HepG2 (cell line): ENCODE results near the gene CHMP4B. TPM values are rescaled to one million over a fixed set of nuclear protein-coding genes. Genes with fewer than 3 reads are reported as not detected.

Source experiments
- NCOA2 ChIP-seq: sonication (generic); formaldehyde crosslinking; IDR thresholded peaks from 2 replicates; pipeline ENCODE4 v1.8.0; 2022; ENCODE audit warnings: inconsistent platforms
- NFE2 ChIP-seq: sonication (generic); formaldehyde crosslinking; IDR thresholded peaks from 2 replicates; pipeline ENCODE4 v1.4.0; 2020; ENCODE audit warnings: missing genetic modification reagents
- NFIC ChIP-seq: IDR thresholded peaks from 2 replicates; pipeline ENCODE4 v1.6.1; 2012; ENCODE audit warnings: mild to moderate bottlenecking, low read length, inconsistent platforms
- NPAS2 ChIP-seq: sonication (generic); formaldehyde crosslinking; IDR thresholded peaks from 2 replicates; pipeline ENCODE4 v1.8.0; 2022; ENCODE audit warnings: mild to moderate bottlenecking, missing genetic modification reagents, borderline replicate concordance
- SALL2 ChIP-seq: sonication (generic); formaldehyde crosslinking; IDR thresholded peaks from 2 replicates; pipeline ENCODE4 v1.8.1; 2023; ENCODE audit warnings: mild to moderate bottlenecking, missing genetic modification reagents, inconsistent platforms
- ZBTB3 ChIP-seq: sonication (generic); formaldehyde crosslinking; IDR thresholded peaks from 2 replicates; pipeline ENCODE4 v1.4.0; 2020; ENCODE audit warnings: low read depth, mild to moderate bottlenecking, moderate library complexity, missing genetic modification reagents, borderline replicate concordance
- ZFP90 ChIP-seq: sonication (generic); formaldehyde crosslinking; IDR thresholded peaks from 2 replicates; pipeline ENCODE4 v1.8.0; 2022; ENCODE audit warnings: missing genetic modification reagents, mild to moderate bottlenecking, inconsistent platforms, borderline replicate concordance
- ZNF10 ChIP-seq: sonication (generic); formaldehyde crosslinking; IDR thresholded peaks from 2 replicates; pipeline ENCODE4 v1.4.0; 2020; ENCODE audit warnings: mild to moderate bottlenecking, low read depth, missing genetic modification reagents, borderline replicate concordance
- polyA plus RNA-seq, 8 experiments: library from polyadenylated mRNA; depleted of rRNA in 3 of 8; stranded (reverse) in 7 of 8; unstranded in 1 of 8; fragments of >200 nt; fragmentation: Illumina TruSeq in 4 of 8; extraction: Trizol in 4 of 8; gene quantifications; 2 replicates each; pipeline versions ENCODE4 v1.2.1 to v1.2.3, GENCODE V29; 2011 to 2016; ENCODE audit warnings: low read depth in 4 of 8, missing spikeins in 1 of 8, mixed read lengths in 1 of 8; ENCODE audit not compliant: insufficient read depth in 1 of 8
- total RNA-seq, 5 experiments: library from RNA; depleted of rRNA; stranded (reverse); fragments of >200 nt; fragmentation: Illumina TruSeq; extraction: Trizol; gene quantifications; 2 replicates each; pipeline ENCODE4 v1.2.3, GENCODE V29; 2016; ENCODE audit warnings: low read depth in 1 of 5
- TF ChIP-seq, protein P1 (sequence below): sonication (generic); formaldehyde crosslinking; IDR thresholded peaks from 2 replicates; pipeline ENCODE4 v1.4.0; 2020; ENCODE audit warnings: mild to moderate bottlenecking, missing genetic modification reagents
- TF ChIP-seq, protein P2 (sequence below): sonication (generic); formaldehyde crosslinking; IDR thresholded peaks from 2 replicates; pipeline ENCODE4 v1.4.0; 2020; ENCODE audit warnings: mild to moderate bottlenecking, missing genetic modification reagents
- TF ChIP-seq, protein P3 (sequence below): sonication (generic); formaldehyde crosslinking; IDR thresholded peaks from 2 replicates; pipeline ENCODE4 v1.4.0; 2020; ENCODE audit warnings: missing genetic modification reagents, borderline replicate concordance
- TF ChIP-seq, protein P4 (sequence below): sonication (generic); formaldehyde crosslinking; IDR thresholded peaks from 2 replicates; pipeline ENCODE4 v1.5.0; 2020; ENCODE audit warnings: missing genetic modification reagents, mild to moderate bottlenecking, borderline replicate concordance
- TF ChIP-seq, protein P5 (sequence below): sonication (generic); formaldehyde crosslinking; conservative IDR thresholded peaks from 2 replicates; pipeline ENCODE4 v1.8.0; 2022; ENCODE audit warnings: low read depth, missing genetic modification reagents

The CHMP4B gene
- total and polyA plus RNA-seq, 2 of the 13 experiments (the other 11 are each of a cell fraction or from before 2014, with no cell fraction given): 40.1 to 45.6 TPM

DNA sequence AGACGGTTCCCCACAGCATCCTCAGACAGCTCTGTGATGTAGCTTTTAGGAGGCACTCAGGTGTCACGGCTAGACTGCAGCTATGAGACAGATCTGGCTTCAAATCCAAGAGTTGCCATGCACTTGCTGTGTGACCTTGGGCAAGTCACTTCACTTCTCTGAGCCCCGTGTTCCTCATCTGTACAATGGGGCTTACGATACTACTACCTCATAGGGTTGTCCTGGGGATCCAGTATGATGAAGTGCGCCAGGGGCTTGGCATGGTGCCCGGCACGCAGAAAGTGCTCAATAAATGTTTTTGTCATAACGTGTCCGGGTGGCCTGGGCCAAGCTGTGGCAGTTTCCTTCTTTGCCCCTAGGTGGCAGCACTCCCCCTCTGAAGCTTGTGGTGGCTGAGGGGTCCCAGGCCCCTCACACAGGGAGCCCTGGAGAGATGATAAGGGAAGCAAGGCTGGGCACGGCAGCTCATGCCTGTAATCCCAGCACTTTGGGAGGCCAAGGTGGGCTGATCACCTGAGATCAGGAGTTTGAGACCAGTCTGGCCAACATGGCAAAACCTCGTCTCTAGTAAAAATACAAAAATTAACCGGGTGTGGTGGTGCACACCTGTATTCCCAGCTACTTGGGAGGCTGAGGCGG is 19.1 kb upstream of the CHMP4B start (continued):
- TF ChIP-seq, protein P1, sequence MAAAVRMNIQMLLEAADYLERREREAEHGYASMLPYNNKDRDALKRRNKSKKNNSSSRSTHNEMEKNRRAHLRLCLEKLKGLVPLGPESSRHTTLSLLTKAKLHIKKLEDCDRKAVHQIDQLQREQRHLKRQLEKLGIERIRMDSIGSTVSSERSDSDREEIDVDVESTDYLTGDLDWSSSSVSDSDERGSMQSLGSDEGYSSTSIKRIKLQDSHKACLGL (CRISPR knock-in tag): no peak
- TF ChIP-seq ZBTB3 (no peak), SALL2 (CRISPR knock-in tag) (no peak), NPAS2 (CRISPR knock-in tag) (no peak), ZNF10 (CRISPR knock-in tag) (no peak), NFE2 (CRISPR knock-in tag) (no peak), ZFP90 (CRISPR knock-in tag) (no peak), NFIC (no peak), NCOA2 (CRISPR knock-in tag) (0 out of 2 replicates have a peak, but pooled peaks have one; percentile 13)
- TF ChIP-seq, protein P2, sequence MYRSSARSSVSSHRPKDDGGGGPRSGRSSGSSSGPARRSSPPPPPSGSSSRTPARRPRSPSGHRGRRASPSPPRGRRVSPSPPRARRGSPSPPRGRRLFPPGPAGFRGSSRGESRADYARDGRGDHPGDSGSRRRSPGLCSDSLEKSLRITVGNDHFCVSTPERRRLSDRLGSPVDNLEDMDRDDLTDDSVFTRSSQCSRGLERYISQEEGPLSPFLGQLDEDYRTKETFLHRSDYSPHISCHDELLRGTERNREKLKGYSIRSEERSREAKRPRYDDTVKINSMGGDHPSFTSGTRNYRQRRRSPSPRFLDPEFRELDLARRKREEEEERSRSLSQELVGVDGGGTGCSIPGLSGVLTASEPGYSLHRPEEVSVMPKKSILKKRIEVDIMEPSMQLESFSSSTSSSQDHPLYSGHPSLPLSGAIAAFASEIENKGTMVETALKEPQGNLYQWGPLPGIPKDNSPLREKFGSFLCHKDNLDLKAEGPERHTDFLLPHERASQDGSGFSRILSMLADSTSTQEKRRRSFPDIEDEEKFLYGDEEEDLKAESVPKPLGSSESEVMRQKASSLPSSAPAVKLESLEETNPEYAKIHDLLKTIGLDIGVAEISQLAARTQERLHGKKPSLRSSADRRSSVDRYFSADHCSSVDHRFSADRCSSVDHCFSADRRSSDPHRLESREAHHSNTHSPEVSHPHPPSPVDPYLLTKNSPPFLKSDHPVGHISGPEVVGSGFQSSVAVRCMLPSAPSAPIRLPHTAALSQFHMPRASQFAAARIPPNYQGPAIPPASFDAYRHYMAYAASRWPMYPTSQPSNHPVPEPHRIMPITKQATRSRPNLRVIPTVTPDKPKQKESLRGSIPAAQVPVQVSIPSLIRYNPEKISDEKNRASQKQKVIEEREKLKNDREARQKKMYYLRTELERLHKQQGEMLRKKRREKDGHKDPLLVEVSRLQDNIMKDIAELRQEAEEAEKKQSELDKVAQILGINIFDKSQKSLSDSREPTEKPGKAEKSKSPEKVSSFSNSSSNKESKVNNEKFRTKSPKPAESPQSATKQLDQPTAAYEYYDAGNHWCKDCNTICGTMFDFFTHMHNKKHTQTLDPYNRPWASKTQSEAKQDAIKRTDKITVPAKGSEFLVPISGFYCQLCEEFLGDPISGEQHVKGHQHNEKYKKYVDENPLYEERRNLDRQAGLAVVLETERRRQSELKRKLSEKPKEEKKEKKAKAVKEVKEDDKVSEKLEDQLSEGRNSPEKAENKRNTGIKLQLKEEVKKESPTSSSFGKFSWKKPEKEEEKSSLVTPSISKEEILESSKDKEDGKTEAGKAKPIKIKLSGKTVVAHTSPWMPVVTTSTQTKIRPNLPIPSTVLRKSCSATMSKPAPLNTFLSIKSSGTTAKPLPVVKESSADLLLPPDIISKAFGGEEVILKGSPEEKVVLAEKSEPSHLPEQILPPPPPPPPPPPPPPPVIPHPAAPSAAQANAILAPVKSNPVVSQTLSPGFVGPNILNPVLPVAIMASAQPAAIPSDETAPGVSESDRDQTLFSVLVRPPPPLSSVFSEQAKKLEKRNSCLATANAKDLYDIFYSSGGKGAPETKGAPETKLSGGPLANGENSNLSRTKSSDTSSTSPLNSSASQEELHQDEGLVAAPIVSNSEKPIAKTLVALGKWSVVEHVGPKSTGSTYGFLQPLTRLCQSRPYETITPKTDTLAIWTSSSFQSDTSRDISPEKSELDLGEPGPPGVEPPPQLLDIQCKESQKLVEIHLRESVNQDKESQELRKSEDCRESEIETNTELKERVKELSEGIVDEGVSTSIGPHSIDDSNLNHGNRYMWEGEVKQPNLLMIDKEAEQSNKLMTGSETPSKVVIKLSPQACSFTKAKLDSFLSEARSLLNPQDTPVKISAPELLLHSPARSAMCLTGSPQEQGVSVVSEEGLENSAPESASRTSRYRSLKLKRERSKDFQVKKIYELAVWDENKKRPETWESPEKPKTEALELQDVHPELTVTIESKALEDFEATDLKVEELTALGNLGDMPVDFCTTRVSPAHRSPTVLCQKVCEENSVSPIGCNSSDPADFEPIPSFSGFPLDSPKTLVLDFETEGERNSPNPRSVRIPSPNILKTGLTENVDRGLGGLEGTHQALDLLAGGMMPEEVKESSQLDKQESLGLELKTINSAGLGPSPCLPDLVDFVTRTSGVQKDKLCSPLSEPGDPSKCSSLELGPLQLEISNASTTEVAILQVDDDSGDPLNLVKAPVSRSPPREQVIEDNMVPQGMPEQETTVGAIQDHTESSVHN (CRISPR knock-in tag): no peak
- TF ChIP-seq, protein P3, sequence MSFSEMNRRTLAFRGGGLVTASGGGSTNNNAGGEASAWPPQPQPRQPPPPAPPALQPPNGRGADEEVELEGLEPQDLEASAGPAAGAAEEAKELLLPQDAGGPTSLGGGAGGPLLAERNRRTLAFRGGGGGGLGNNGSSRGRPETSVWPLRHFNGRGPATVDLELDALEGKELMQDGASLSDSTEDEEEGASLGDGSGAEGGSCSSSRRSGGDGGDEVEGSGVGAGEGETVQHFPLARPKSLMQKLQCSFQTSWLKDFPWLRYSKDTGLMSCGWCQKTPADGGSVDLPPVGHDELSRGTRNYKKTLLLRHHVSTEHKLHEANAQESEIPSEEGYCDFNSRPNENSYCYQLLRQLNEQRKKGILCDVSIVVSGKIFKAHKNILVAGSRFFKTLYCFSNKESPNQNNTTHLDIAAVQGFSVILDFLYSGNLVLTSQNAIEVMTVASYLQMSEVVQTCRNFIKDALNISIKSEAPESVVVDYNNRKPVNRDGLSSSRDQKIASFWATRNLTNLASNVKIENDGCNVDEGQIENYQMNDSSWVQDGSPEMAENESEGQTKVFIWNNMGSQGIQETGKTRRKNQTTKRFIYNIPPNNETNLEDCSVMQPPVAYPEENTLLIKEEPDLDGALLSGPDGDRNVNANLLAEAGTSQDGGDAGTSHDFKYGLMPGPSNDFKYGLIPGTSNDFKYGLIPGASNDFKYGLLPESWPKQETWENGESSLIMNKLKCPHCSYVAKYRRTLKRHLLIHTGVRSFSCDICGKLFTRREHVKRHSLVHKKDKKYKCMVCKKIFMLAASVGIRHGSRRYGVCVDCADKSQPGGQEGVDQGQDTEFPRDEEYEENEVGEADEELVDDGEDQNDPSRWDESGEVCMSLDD (CRISPR knock-in tag): no peak
- TF ChIP-seq, protein P4, sequence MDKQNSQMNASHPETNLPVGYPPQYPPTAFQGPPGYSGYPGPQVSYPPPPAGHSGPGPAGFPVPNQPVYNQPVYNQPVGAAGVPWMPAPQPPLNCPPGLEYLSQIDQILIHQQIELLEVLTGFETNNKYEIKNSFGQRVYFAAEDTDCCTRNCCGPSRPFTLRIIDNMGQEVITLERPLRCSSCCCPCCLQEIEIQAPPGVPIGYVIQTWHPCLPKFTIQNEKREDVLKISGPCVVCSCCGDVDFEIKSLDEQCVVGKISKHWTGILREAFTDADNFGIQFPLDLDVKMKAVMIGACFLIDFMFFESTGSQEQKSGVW (CRISPR knock-in tag): no peak
- TF ChIP-seq, protein P5, sequence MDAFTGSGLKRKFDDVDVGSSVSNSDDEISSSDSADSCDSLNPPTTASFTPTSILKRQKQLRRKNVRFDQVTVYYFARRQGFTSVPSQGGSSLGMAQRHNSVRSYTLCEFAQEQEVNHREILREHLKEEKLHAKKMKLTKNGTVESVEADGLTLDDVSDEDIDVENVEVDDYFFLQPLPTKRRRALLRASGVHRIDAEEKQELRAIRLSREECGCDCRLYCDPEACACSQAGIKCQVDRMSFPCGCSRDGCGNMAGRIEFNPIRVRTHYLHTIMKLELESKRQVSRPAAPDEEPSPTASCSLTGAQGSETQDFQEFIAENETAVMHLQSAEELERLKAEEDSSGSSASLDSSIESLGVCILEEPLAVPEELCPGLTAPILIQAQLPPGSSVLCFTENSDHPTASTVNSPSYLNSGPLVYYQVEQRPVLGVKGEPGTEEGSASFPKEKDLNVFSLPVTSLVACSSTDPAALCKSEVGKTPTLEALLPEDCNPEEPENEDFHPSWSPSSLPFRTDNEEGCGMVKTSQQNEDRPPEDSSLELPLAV (CRISPR knock-in tag): no peak
